ENCODE measurements around the gene GABRA5.

DNA sequence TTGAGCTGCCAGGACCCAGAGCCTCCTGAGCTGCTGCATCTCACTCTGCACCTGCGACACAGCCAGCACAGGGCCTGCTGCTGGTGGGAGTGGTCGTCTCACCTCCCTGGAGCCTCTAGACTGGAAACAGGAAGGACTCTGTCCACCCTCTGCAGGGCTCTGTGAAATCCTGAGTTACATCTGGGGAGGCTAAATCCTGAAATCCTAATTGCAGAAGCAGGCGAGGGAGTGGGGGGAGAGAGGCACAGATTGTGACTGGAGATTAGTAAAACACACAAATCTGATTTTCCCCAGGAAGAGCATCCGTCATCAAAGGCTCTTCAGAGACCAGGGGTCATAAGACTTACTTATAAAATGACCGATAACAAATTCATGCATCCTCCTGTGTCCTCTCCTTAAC is 72.5 kb downstream of the GABRA5 start:
- TF ChIP-seq, protein P1, sequence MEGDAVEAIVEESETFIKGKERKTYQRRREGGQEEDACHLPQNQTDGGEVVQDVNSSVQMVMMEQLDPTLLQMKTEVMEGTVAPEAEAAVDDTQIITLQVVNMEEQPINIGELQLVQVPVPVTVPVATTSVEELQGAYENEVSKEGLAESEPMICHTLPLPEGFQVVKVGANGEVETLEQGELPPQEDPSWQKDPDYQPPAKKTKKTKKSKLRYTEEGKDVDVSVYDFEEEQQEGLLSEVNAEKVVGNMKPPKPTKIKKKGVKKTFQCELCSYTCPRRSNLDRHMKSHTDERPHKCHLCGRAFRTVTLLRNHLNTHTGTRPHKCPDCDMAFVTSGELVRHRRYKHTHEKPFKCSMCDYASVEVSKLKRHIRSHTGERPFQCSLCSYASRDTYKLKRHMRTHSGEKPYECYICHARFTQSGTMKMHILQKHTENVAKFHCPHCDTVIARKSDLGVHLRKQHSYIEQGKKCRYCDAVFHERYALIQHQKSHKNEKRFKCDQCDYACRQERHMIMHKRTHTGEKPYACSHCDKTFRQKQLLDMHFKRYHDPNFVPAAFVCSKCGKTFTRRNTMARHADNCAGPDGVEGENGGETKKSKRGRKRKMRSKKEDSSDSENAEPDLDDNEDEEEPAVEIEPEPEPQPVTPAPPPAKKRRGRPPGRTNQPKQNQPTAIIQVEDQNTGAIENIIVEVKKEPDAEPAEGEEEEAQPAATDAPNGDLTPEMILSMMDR (conservative IDR thresholded peaks at IDR 0.05) = no peak
- no peak for TF ChIP-seq EZH2 (IDR thresholded peaks at IDR 0.05; ENCODE audit: low read depth)
